Measurements from ENCODE around the gene RNU5D-1.

Gene RNU5D-1

DNA sequence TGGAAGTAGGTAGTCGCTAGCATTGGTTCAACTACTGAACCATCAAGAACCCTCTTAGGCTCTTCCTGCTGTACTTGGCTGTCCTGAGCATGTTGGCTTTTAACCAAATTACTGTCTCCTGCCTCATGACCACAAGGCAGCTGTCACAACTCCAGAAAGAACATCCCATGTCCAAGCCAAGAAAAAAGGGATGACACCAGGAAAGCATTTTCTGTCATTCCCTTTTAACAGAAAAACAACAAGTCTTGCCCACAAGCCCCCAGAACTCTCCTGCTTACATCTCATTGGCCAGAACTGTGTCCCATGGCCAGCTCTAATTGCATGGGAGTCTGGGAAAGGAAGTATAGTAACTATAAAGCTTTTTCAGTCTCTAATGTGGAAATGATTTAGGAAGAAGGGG lies 2.4 kb upstream of the RNU5D-1 start:
- peak; percentile 84 for DNase-seq (ENCODE audit: low read depth)

GRCh38 chr1:44724955-44725698 lies 5.8 kb downstream of the RNU5D-1 start:
- DNase-seq (ENCODE audit: low read depth), result no peak

DNA sequence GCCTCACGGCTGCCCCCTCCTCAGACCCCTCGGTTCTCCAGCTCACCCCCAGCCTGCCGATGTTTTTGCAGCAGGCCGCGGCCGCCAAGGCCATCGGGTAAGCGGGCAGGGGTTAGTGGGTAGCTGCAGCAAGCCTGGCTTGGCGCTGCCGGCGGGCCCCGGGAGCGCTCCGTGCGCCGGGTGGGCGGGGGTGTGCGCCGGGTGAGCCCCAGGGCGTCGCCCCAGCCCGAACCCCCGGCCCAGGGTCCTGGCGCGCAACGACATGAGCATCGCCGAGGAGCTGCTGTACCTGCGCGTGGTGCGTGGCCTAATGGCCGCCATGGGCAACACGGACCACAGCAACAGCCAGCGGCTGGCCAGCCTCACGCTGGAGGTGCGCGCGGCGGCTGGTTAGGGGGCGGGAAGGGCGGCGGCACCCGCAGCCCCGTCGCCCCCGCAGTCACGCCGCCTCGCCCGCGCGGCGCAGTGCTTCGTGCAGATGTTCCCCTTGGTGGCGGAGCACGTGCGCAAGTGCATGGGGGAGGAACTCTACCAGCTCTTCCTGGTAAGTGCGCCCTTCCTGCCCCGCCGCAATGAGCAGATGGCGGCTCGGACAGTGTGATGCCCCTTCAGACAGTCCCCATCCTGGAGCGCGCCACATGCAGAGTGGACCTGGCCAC lies 6.5 kb downstream of the RNU5D-1 start:
- no peak for DNase-seq (ENCODE audit: low read depth)

- DNase-seq (ENCODE audit: low read depth), result no peak
Measured at GRCh38 chr1:44723496-44724295, 7.3 kb downstream of the RNU5D-1 start.

DNA sequence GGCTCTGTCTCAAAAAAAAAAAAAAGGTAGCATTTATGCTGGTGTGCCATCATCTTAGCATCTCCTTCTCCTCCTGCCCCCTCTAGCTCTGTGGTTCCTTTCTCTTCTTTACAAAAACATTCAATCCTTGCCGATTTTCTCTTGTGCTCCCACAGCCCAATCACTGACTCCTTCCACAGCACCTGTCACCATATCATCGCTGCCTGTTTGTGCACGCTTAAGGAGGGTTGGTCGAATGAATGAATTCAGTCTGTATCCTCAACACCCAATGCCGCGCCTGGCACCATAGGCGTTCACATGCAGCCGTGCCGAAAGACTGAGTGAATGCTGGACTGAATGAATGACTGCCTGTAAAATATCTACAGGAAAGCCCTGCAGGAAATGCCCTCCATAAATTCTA lies 7.9 kb downstream of the RNU5D-1 start:
- no peak for DNase-seq (ENCODE audit: low read depth)

DNA sequence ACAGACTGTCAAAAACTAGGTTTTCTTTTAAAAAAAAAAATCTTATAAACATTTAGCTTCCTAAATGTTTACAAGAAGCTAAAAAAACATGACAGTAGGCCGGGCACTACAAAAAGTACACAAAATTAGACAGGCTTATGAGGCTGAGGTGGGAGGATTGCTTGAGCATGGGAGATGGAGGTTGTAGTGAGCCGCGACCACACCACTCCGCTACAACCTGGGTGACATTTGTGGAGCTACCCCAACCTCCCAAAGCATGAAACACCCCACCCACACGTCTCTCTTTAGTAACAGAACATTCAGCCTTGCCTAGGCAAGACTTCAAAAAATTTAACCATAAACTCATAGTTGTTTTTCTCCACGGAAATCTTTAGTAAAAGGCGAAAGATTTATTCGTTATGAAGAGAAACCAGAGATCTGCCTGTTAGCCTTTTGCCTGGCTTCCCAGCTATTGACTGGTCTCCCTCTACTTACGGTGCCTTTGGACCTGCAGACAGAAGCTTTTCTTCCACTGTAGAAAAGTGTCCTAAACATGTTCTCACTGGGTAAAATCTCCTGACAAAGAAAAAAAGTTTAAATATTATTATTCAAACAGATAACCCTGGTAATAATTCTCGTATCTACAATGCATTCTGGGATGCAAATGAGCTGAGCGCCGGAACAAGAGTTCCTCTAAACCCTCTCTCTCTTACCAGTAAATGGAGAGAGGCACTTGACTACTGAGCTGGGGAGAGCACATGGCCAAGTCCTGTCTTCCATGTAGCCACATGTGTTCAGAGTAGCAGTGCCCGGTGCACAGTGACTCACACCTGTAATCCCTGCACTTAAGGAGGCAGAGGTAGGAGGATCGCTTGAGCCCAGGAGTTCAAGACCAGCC lies 9.2 kb downstream of the RNU5D-1 start:
- peak; percentile 76 for DNase-seq (ENCODE audit: low read depth)

DNA sequence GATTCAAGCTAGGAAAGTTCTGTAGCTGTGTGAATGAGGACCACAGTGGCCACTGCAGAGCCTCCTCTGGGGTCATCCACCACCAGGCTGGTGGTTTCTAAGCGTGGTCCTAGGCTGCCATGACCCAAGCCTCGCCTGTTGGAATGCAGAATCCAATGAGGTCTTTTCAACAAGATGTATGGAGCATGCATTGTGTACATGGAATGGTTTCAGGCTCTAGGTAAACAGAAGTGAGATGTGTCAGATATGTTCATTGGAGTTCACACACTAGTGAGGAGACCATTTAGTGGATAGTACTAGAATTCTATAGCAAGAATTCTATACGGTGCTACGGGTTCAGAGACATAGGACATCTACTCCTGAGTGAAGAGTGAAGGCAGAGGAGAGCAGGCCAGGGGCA lies 10.7 kb downstream of the RNU5D-1 start:
- no peak for DNase-seq (ENCODE audit: low read depth)

GRCh38 chr1:44719318-44719717 lies 11.7 kb downstream of the RNU5D-1 start:
- DNase-seq (ENCODE audit: low read depth), result no peak

GRCh38 chr1:44718091-44718490 lies 12.9 kb downstream of the RNU5D-1 start:
- DNase-seq (ENCODE audit: low read depth), result no peak

- DNase-seq (ENCODE audit: low read depth), result no peak
Measured at GRCh38 chr1:44717653-44718052, 13.3 kb downstream of the RNU5D-1 start.

- DNase-seq (ENCODE audit: low read depth), result no peak
Measured at GRCh38 chr1:44717156-44717555, 13.8 kb downstream of the RNU5D-1 start.

GRCh38 chr1:44714944-44715571 lies 15.9 kb downstream of the RNU5D-1 start:
- DNase-seq (ENCODE audit: low read depth), result peak; percentile 62

GRCh38 chr1:44714532-44714931 lies 16.4 kb downstream of the RNU5D-1 start:
- no peak for DNase-seq (ENCODE audit: low read depth)

- no peak for DNase-seq (ENCODE audit: low read depth)
Measured at GRCh38 chr1:44713321-44713781, 17.6 kb downstream of the RNU5D-1 start.

- peak; percentile 57 for DNase-seq (ENCODE audit: low read depth)
Measured at GRCh38 chr1:44707959-44708831, 22.8 kb downstream of the RNU5D-1 start.

GRCh38 chr1:44707112-44707881 lies 23.7 kb downstream of the RNU5D-1 start:
- peak; percentile 76 for DNase-seq (ENCODE audit: low read depth)

DNA sequence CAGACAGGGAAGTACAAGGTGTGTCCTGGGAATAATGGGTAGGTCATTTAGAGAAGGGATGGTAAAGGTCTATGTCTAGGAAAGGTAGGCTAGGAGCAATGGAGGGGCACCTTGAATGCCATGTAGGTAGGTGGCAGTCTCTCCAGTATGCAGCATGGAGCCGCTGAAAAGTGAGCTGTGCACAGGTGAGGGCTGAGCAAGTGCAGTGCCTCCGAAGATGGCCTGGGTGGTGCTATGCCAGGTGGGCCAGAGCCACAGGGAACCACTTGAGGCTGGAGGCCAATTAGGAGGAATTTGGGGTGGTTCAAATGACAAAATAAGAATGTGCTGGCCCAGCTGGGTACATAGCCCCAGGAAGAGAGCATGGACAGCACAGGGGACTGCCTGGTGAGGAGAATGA lies 25.0 kb downstream of the RNU5D-1 start:
- no peak for DNase-seq (ENCODE audit: low read depth)

GRCh38 chr1:44705470-44705869 lies 25.5 kb downstream of the RNU5D-1 start:
- DNase-seq (ENCODE audit: low read depth), result no peak

DNA sequence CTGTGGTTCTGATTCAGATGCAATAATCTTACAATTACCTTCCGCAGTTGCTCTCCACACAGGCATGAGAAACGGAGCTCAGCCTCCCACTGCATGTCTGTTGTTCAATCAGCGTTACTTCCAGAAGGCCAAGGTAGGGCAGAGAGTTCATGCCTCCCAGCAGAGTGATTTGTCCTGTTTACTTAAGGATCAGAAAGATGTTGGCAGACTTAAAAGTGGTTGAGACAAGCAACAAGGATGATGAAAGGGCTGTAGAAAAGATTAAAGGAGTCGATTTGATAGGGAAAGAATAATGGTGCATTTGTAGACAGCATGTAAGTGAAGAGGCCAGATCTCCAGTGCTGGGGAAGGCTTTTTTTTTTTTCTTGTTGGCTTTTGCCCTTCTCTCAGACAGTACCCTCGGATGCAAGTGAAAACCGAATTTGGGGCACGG lies 29.8 kb downstream of the RNU5D-1 start:
- no peak for DNase-seq (ENCODE audit: low read depth)

Data from fibroblast of gingiva (primary cell).